Measurements from ENCODE around the gene RIMKLB.

The RIMKLB gene

GRCh38 chr12:8668441-8668840, 29.4 kb upstream of the RIMKLB start:
- Histone ChIP-seq H3K9me3 (ENCODE audit: control insufficient read depth, insufficient read depth, low read length) (no peaks in the 10 kb centered on the region), H3K4me3 (ENCODE audit: low read length) (no peak overlapping the region), H3K27me3 (ENCODE audit: control insufficient read depth, insufficient read depth, low read length) (no peaks in the 10 kb centered on the region), H3K36me3 (ENCODE audit: control insufficient read depth, insufficient read depth, low read length) (no peaks in the 10 kb centered on the region), H3K27ac (ENCODE audit: low read length) (no peak overlapping the region), H3K4me1 (ENCODE audit: control insufficient read depth, insufficient read depth, low read length) (no peaks in the 10 kb centered on the region)
- no CpG with 5 or more reads among the region's 2 CpGs for WGBS (ENCODE audit: insufficient coverage, insufficient read length)
- DNase-seq (ENCODE audit: low read depth, low spot score), result no peak

- Histone ChIP-seq H3K4me3 (ENCODE audit: low read length) (no peak overlapping the region), H3K4me1 (ENCODE audit: control insufficient read depth, insufficient read depth, low read length) (no peaks in the 10 kb centered on the region), H3K27me3 (ENCODE audit: control insufficient read depth, insufficient read depth, low read length) (no peaks in the 10 kb centered on the region), H3K36me3 (ENCODE audit: control insufficient read depth, insufficient read depth, low read length) (no peaks in the 10 kb centered on the region), H3K9me3 (ENCODE audit: control insufficient read depth, insufficient read depth, low read length) (no peaks in the 10 kb centered on the region), H3K27ac (ENCODE audit: low read length) (no peak overlapping the region)
- no CpG with 5 or more reads among the region's 5 CpGs for WGBS (ENCODE audit: insufficient coverage, insufficient read length)
- DNase-seq (ENCODE audit: low read depth, low spot score), result no peak
These were observed 25.4 kb upstream of the RIMKLB start for GRCh38 chr12:8672381-8672780.

DNA sequence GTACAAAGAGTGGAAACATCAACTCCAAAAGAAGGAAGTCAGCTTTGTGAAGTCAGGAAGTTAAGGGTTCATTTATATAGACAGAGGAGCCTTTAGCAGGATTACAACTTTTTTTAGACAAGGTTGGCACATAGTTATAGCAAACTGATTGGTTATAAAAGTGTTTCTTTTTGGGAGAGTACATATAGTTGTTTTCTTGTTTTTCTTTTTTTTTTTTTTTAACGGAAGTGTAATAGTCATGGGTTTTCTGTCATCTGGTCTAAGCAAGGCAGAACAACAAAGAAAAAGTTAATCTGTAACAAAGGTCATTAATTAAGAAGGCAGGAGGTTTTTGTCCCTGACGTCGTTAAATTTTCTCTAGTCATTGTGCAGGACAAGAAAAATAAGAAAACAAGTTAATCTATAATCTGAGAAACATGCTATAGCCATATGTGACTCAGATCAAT, 22.2 kb upstream of the RIMKLB start:
- DNase-seq (ENCODE audit: low read depth, low spot score), result no peak
- no CpG with 5 or more reads among the region's 3 CpGs for WGBS (ENCODE audit: insufficient coverage, insufficient read length)
- no peak overlapping the region for H3K27ac ChIP-seq (ENCODE audit: low read length)
- no peaks in the 10 kb centered on the region for H3K9me3 ChIP-seq (ENCODE audit: control insufficient read depth, insufficient read depth, low read length)
- H3K4me3 ChIP-seq (ENCODE audit: low read length), result no peak overlapping the region
- no peaks in the 10 kb centered on the region for H3K27me3 ChIP-seq (ENCODE audit: control insufficient read depth, insufficient read depth, low read length)
- H3K36me3 ChIP-seq (ENCODE audit: control insufficient read depth, insufficient read depth, low read length), result no peaks in the 10 kb centered on the region
- no peaks in the 10 kb centered on the region for H3K4me1 ChIP-seq (ENCODE audit: control insufficient read depth, insufficient read depth, low read length)

- Histone ChIP-seq H3K4me1 (ENCODE audit: control insufficient read depth, insufficient read depth, low read length) (peaks cover 3% of the 10 kb centered on the region; the same call in 1 of the 2 replicates), H3K36me3 (ENCODE audit: control insufficient read depth, insufficient read depth, low read length) (no peaks in the 10 kb centered on the region), H3K27ac (ENCODE audit: low read length) (no peak overlapping the region), H3K27me3 (ENCODE audit: control insufficient read depth, insufficient read depth, low read length) (no peaks in the 10 kb centered on the region), H3K4me3 (ENCODE audit: low read length) (no peak overlapping the region), H3K9me3 (ENCODE audit: control insufficient read depth, insufficient read depth, low read length) (no peaks in the 10 kb centered on the region)
- no CpG with 5 or more reads among the region's 4 CpGs for WGBS (ENCODE audit: insufficient coverage, insufficient read length)
- DNase-seq (ENCODE audit: low read depth, low spot score), result no peak
These were observed 21.1 kb upstream of the RIMKLB start for GRCh38 chr12:8676651-8677050.

- Histone ChIP-seq H3K9me3 (ENCODE audit: control insufficient read depth, insufficient read depth, low read length) (no peaks in the 10 kb centered on the region), H3K4me1 (ENCODE audit: control insufficient read depth, insufficient read depth, low read length) (peaks cover 5% of the 10 kb centered on the region; the same call in 1 of the 2 replicates), H3K27ac (ENCODE audit: low read length) (no peak overlapping the region), H3K36me3 (ENCODE audit: control insufficient read depth, insufficient read depth, low read length) (no peaks in the 10 kb centered on the region), H3K27me3 (ENCODE audit: control insufficient read depth, insufficient read depth, low read length) (no peaks in the 10 kb centered on the region), H3K4me3 (ENCODE audit: low read length) (no peak overlapping the region)
- DNase-seq (ENCODE audit: low read depth, low spot score), result no peak
- no CpG with 5 or more reads among the region's 3 CpGs for WGBS (ENCODE audit: insufficient coverage, insufficient read length)
These were observed 20.4 kb upstream of the RIMKLB start for GRCh38 chr12:8677362-8677761.

DNA sequence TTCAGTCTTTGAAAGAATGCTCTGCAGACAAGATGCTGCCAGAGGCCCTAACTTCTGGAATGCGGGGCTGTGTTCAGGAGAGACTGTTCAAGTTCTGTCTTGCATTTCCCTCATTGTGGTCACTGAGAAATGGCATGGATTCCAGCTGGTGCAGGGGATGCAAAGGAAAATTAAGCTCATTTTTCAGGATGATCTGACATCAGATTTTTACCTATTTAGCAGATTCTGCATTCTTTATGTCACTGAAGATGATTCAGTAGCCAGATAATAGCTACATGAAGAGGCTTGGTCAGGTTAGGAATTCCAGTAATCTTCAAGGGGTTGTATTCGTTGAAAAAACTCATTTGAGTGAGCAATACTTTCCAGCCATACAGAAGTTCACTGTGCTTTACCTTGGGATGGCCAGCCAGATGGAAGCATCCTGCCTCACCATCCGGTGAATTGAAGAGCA, 19.1 kb upstream of the RIMKLB start:
- H3K4me3 ChIP-seq (ENCODE audit: low read length), result no peak overlapping the region
- H3K27me3 ChIP-seq (ENCODE audit: control insufficient read depth, insufficient read depth, low read length), result no peaks in the 10 kb centered on the region
- H3K4me1 ChIP-seq (ENCODE audit: control insufficient read depth, insufficient read depth, low read length), result peaks cover 5% of the 10 kb centered on the region; the same call in 1 of the 2 replicates
- no CpG with 5 or more reads among the region's 3 CpGs for WGBS (ENCODE audit: insufficient coverage, insufficient read length)
- DNase-seq (ENCODE audit: low read depth, low spot score), result no peak
- no peak overlapping the region for H3K27ac ChIP-seq (ENCODE audit: low read length)
- no peaks in the 10 kb centered on the region for H3K36me3 ChIP-seq (ENCODE audit: control insufficient read depth, insufficient read depth, low read length)
- no peaks in the 10 kb centered on the region for H3K9me3 ChIP-seq (ENCODE audit: control insufficient read depth, insufficient read depth, low read length)

DNA sequence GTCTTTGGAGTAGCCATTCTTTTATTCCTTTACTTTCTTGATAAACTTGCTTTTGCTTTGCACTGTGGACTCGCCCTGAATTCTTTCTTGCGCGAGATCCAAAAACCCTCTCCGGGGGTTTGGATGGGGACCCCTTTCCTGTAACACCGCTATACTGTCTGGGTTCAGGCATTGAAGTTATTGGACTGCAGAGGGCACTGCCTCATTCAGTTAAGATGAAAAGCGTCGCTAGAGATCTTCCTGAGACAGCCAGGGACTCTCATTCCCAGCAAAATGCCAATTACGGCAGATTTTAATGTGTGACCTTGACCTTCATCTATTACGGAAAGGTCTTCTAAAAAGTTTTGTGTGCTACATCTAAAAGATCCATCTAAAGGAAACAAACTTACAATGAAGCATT, 17.3 kb upstream of the RIMKLB start:
- Histone ChIP-seq H3K27me3 (ENCODE audit: control insufficient read depth, insufficient read depth, low read length) (no peaks in the 10 kb centered on the region), H3K4me1 (ENCODE audit: control insufficient read depth, insufficient read depth, low read length) (peaks cover 5% of the 10 kb centered on the region; the same call in 1 of the 2 replicates), H3K27ac (ENCODE audit: low read length) (no peak overlapping the region), H3K4me3 (ENCODE audit: low read length) (no peak overlapping the region), H3K36me3 (ENCODE audit: control insufficient read depth, insufficient read depth, low read length) (no peaks in the 10 kb centered on the region), H3K9me3 (ENCODE audit: control insufficient read depth, insufficient read depth, low read length) (no peaks in the 10 kb centered on the region)
- DNase-seq (ENCODE audit: low read depth, low spot score), result no peak
- WGBS (ENCODE audit: insufficient coverage, insufficient read length), result no CpG with 5 or more reads among the region's 9 CpGs

- no peaks in the 10 kb centered on the region for H3K36me3 ChIP-seq (ENCODE audit: control insufficient read depth, insufficient read depth, low read length)
- no peak overlapping the region for H3K4me3 ChIP-seq (ENCODE audit: low read length)
- WGBS (ENCODE audit: insufficient coverage, insufficient read length), result no CpG with 5 or more reads among the region's 11 CpGs
- H3K27ac ChIP-seq (ENCODE audit: low read length), result no peak overlapping the region
- H3K4me1 ChIP-seq (ENCODE audit: control insufficient read depth, insufficient read depth, low read length), result peaks cover 5% of the 10 kb centered on the region; the same call in 1 of the 2 replicates
- no peaks in the 10 kb centered on the region for H3K27me3 ChIP-seq (ENCODE audit: control insufficient read depth, insufficient read depth, low read length)
- no peak for DNase-seq (ENCODE audit: low read depth, low spot score)
- no peaks in the 10 kb centered on the region for H3K9me3 ChIP-seq (ENCODE audit: control insufficient read depth, insufficient read depth, low read length)
These were observed 16.5 kb upstream of the RIMKLB start for GRCh38 chr12:8681129-8681884.

DNA sequence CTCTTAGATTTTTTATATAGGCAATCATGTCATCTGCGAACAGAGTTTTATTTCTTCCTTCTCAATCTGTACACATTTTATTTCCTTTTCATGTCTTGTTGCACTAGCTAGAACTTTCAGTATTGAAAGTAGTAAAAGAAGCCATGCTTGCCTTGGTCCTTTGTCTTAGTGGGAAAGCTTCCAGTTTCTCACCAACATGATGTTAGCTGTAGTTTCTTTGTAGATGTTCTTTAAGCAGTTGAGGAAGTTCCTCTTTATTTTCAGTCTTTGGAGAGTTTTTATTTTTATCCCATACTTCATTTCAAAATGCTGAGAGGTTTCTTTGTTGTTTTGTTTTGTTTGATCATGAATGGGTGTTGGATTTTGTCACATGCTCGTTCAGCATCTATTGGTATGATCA, 12.7 kb upstream of the RIMKLB start:
- Histone ChIP-seq H3K36me3 (ENCODE audit: control insufficient read depth, insufficient read depth, low read length) (no peaks in the 10 kb centered on the region), H3K4me1 (ENCODE audit: control insufficient read depth, insufficient read depth, low read length) (peaks cover 6% of the 10 kb centered on the region; the same call in 1 of the 2 replicates), H3K4me3 (ENCODE audit: low read length) (no peak overlapping the region), H3K27ac (ENCODE audit: low read length) (no peak overlapping the region), H3K27me3 (ENCODE audit: control insufficient read depth, insufficient read depth, low read length) (no peaks in the 10 kb centered on the region), H3K9me3 (ENCODE audit: control insufficient read depth, insufficient read depth, low read length) (no peaks in the 10 kb centered on the region)
- no CpG with 5 or more reads among the region's 2 CpGs for WGBS (ENCODE audit: insufficient coverage, insufficient read length)
- DNase-seq (ENCODE audit: low read depth, low spot score), result no peak

DNA sequence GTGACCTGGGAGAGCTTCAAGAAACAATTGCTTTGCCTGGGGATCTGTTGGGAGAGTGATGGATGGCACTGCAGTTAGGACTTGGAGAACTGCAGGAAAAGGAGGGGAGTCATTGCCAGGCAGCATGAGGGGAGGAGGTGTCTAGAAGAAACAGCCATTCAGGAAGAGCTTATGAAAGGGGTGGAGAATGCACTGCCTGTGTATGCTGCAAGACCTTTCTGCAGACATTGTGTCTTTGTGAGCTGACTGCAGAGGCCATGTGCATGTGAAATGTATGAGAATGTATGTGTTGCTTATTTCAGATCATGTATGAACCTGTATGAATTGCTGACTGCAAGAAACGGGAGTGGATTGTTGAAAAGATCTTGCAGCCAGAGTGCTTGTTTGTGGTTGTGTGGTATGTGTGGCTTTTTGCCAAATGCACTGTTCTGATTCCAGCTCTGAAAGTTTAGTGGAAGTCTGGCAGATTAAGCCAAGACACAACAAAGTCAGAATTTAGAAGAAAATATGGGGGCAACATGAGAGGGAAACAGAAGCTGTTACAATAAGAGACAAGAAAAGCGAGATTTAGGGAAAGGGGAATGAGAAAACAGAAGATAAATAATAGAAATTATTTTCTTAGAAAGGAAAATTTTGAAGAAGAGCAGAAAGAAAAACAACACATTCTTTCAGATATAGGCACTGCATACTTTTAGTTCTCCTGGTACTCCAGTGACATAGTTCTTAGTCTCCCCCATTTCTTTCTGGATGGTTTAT, 9.8 kb upstream of the RIMKLB start:
- no peaks in the 10 kb centered on the region for H3K36me3 ChIP-seq (ENCODE audit: control insufficient read depth, insufficient read depth, low read length)
- H3K4me1 ChIP-seq (ENCODE audit: control insufficient read depth, insufficient read depth, low read length), result peaks cover 1% of the 10 kb centered on the region; the same call in 1 of the 2 replicates
- no peak for DNase-seq (ENCODE audit: low read depth, low spot score)
- H3K27ac ChIP-seq (ENCODE audit: low read length), result no peak overlapping the region
- WGBS (ENCODE audit: insufficient coverage, insufficient read length), result no CpG with 5 or more reads among the region's 2 CpGs
- no peaks in the 10 kb centered on the region for H3K9me3 ChIP-seq (ENCODE audit: control insufficient read depth, insufficient read depth, low read length)
- no peak overlapping the region for H3K4me3 ChIP-seq (ENCODE audit: low read length)
- H3K27me3 ChIP-seq (ENCODE audit: control insufficient read depth, insufficient read depth, low read length), result no peaks in the 10 kb centered on the region

Measured in iPS DF 6.9 (cell line).